SK-N-MC (cell line): ENCODE measurements around the gene S1PR4.

Experiments used
- EZH2 ChIP-seq: fragments of 200-600 bp; sonication (generic); IDR thresholded peaks from one replicate; pipeline ENCODE4 v1.6.1; 2017; ENCODE audit warnings: antibody characterized with exemption
- POLR2AphosphoS5 ChIP-seq: IDR thresholded peaks from 2 replicates; pipeline ENCODE4 v1.6.1; 2012; ENCODE audit warnings: mild to moderate bottlenecking, low read depth, low read length, borderline replicate concordance

DNA sequence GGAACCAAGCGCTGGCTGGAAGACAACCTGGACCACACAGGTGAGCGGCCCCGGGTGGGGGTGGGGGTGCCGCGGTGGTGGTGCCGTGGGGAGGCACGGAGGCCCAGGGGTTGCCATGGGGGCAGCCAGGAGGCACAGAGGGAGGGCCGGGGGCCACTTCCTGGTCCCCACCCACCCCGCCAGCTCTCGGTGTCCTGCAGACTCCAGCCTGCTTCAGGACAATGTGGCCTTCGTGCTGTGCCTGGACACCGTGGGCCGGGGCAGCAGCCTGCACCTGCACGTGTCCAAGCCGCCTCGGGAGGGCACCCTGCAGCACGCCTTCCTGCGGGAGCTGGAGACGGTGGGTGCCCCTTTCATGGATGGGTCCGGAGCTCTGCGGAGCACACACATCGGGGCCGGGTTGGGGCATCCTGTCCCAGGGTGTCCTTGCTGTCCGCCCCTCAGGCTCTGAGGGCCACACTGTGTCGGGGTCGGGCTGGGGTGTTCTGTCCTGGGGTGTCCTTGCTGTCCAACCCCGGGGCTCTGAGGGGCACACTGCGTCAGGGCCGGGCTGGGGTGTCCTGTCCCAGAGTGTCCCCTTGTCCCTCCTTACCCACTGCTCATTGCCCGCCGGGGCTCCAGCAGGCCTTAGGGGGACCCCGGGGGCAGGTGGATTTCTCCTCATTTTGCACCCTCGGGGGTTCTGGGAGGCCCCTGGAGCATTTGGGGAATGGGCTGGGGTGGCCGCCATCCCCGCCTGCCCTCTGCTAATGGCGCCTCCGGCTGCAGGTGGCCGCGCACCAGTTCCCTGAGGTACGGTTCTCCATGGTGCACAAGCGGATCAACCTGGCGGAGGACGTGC, 25.5 kb downstream of the S1PR4 start:
- no peak for TF ChIP-seq EZH2
- TF ChIP-seq POLR2AphosphoS5 = no peak; the same call in 1 of the 2 replicates
